ENCODE measurements around the gene B4GALT6.

Gene B4GALT6

DNA sequence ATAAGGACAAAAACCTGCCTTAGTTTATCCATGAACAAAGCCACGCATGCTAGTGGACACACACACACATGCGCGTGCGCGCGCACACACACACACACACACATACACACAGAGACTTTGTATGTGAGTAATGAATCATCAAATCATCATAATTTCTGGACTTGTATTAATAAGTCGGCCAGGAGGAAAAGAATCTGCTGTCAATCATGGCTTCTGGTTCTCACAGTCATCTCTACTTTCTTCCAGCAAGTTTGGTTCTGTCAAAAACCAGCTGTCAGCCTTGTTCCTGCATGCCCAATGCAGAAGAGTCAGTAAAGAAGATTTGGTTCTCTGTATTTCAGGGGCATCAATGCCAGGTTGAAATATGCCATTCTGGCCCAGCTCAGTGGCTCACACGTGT lies 93.8 kb downstream of the B4GALT6 start:
- no peak for DNase-seq

DNA sequence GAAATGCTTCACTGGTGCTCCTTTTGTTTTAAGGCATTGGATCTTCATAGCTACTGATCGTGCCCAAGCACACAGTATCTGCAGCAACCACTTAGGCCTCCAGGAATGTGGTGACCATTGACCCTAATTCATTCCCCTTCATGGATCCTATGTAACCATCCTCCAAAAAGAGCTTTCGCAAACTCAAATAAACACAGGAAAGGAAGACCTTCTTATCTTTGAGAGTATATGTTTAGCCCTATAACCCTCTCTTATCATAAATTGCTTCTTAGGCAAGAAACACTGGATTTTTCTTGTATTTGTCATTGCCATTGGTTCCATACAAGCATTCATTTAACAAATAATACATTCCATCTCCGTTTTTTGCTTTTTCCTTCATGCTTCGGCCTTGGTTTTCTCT lies 96.9 kb downstream of the B4GALT6 start:
- DNase-seq = no peak

DNA sequence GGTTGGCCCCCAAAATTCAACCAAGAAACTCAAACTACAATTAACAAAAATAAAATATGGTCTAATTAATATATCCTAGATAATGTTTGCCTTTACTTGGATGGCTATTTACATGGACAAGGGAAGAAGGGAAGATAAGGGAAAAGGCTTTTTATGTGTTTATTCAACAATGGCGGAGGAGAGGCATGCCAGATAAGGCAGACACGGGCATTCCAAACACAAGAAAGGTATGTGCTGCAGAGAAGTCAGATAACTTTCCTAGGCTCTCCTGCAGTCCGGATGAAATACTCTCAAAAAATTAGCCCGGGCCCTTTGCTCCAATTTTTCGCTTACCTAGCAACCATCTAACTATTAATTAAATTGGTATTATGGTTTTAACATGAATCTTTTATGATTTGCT lies 97.8 kb downstream of the B4GALT6 start:
- no peak for DNase-seq

DNA sequence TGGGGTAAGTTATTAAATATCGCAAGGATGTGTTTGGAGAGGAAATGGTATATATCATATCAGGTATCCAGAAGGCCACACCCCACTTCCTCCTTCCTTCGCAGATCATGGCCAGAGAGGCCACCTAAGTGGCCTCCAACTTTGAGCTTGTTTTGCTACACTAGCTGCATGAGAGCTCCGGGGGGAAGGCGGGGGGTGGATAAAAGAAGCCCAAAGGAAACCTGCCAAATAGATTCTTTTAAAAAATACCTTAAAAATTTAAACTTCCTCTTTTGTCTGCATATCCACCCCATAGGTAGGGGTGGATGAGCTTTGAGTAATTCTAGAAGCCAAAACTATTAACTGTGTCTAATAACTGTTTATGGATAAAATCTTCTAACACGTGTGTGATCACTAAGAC lies 98.4 kb downstream of the B4GALT6 start:
- no peak for DNase-seq

DNA sequence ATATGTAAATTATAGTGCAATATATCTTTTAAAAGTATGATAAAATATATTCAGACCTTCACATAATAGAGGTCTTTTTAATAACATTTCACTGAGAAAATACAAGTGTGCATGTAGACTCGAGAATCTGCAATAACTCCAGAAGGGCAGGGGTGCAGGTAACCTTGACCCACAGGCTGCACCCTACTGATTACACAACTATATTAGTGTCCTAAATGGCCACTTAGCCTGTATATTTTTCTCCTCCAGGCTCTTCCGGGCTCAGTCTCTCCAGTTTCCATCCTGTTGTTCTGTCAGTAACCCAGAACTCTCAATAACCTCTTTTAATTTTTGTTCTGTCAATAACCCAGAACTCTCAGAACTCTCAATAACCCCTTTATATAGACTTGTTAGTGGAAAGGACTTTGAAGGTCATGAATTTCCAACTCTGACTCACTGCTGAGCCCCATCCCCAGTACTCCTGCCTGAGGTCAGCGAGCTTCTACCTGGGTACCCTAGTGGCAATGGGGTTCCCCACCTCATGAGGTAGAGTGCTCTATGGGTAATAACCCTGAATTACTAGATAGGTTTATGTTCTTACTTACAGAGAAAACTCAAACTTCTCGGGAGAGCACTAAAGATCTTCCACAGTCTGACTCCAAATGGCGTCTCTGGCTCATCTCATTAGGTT lies 101.1 kb downstream of the B4GALT6 start:
- DNase-seq = no peak

DNA sequence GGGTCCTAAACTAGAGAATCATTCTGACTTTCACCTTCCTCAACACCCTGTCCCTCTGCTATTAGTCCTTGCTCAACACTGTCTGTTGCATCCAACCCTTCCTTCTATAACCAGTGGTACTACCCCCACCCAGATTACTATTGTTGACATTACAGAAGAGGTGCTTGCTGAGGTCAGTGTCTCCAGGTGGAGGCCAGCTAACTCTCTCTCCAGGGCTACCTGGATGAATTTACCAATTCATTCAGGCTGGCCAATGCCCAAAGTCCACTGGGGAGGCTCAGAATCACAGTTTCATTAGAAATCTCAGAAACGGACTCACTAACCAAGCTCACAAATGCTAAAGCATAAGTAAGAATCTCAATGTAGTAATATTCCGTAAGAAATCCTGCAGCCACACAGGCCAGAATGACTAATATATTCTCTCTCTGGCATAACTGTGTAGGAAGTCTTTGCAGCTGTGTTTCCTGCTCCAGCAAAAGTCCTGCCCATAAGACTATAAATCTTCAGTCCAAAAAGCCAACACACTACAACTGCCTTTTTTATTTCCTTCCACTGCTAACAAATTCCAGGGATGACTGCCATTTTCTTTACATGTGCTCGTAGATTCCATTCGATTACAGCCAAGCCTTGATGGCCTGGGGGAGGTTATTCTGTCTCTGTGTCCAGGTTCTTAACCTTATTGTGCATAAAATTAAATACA lies 102.7 kb downstream of the B4GALT6 start:
- DNase-seq = no peak

DNA sequence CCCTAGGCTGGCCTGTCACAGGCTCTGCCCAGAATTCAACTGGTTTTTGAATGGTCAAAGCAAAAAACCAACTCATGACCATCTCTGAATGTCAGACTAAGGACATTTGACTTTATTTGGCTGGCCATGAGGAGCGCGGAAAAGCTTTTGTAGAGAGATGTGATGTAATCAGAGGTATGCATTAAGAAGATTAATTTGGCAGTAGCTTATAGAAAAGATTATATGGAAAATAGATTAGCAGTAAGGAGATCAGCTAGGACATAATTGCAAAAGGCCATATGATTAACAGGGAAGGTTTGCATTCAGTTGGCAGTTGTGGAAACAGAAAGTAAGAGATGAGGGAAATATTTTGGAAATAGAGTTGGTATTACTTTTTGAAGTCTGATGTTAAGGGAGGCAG lies 105.0 kb downstream of the B4GALT6 start:
- no peak for DNase-seq

DNA sequence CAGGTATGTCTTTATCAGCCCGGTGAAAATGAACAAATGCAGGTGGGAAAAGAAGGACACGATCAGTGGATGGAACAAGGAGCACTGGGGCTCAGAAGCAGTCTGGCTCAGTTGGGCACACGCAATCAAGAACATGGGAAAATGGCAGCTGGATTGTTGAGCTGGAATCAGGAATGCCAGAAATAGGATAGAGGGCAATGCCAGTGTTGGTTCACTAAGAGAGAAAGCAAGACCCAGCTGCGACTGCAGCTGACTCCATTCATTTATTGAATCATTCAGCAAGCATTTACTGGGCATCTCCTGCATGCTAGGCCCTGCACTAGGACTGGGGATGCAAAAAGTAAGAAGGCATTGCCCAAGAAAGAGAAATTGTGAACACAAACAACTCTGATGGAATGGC lies 106.3 kb downstream of the B4GALT6 start:
- DNase-seq = no peak

DNA sequence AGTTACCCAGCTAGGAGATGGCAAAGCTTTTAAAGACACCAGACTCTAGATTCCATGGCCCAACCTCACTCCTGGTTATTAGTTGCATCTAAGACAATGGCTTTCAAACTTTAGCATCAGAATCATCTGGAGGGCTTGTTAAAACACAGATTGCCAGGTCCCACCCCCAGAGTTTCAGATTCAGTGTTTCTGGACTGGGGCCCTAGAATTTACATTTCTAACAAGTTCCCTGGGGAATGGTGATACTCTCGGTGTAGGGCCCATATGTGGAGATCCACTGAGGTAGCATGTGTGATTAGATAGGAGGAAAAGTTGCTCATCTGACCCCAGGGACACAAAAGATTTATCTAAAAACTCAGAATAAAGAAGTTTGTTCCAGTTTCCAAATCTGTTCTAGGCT lies 107.2 kb downstream of the B4GALT6 start:
- no peak for DNase-seq

DNA sequence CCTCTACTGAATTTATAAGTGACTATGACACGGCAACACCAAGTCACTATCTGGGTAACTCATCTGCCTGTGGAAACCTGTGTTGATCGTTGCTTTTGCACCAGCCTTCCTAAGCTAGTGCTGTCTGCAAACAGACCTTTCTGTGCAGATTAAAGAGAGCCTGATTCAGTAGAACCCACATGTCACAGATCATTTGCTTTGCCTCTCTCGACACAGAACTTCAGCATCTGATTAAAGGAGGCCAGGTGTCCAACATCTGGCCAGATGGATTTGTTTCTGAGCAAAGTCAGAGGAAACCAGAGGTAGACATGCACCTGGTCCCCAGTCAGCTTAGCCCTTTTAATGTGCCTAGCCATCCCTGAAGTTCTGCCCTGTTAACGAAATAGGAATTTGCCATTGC lies 107.7 kb downstream of the B4GALT6 start:
- no peak for DNase-seq

DNA sequence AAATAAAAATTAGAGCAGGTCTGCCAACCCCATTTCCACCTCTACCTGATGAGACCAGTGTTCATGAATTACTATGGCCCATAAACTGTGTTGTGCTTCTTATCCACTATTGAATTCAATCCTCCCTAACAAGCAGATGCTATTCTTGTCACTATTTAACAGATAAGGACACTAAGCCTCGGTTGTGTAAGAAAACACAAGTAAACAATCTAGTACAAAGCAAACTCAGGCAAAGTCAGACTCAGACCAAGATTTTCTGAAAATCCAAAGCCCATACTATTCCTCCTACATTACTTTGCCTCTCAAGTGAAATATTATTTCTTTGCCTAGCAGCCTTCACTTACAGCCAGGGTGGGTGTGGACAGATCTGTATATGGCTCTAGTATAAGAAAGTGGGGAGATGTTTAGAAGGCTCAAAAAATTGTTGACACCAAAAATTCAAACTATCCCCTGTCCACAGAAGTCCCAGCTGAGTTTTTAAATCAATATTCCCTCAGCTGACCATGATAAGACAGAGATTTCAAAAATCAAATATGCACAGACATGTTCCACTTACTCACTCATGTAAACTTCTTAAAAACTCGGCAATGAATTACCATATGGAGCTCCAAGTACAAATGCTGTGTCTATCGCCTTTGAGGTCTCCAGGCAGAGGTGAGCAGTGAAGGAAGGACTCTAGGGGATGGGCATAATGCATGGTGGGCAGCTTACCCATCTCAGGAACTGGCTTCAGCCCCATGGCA lies 108.7 kb downstream of the B4GALT6 start:
- no peak for DNase-seq

DNA sequence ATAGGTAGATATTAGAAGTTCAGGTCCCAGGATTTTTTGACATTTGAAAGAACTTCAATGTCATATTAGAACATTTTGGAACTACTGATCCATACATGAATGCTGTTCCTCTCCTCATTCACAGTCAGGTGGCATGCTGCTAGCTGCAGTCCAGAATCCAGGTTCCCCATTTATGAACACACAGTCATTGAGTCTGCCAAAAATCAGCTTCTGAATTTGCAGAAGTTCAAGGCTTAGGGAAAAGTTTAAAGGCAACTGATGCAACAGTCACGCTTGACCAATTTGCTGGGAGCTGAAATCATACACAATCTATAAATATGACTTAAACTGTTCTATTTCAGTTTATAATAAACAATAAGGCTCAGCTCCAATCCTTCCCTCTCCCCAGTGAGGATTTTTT lies 110.0 kb downstream of the B4GALT6 start:
- no peak for DNase-seq

All from activated T-cell treated with anti-CD3 and anti-CD28 coated beads, Interleukin-2, amount 50 U/mL, for 1 hour (primary cell).